CD4-positive, alpha-beta T cell (primary cell): ENCODE measurements around the gene RAB3B. TPM values are rescaled to one million over a fixed set of nuclear protein-coding genes. Genes with fewer than 3 reads are reported as not detected.

Source experiments
- ATAC-seq: fragments of 200-7000 bp; cut with Tn5 transposase; one replicate; pipeline ENCODE4 v1.10.0; 2022; ENCODE audit warnings: mild to moderate bottlenecking; ENCODE audit not compliant: poor library complexity
- CTCF ChIA-PET: fragments of 350-600 bp; sonication (Branson Sonifier 250); formaldehyde crosslinking; loops from one replicate; lab custom pipeline; 2021; ENCODE audit warnings: antibody characterized with exemption, inconsistent platforms; lab: Charles Lee
- POLR2A ChIA-PET: fragments of 350-600 bp; sonication (Branson Sonifier 250); formaldehyde crosslinking; loops from one replicate; lab custom pipeline; 2021; ENCODE audit warnings: antibody characterized with exemption, inconsistent platforms; lab: Charles Lee
- DNase-seq, 14 experiments: peaks; one replicate each; pipeline ENCODE4 v3.0.0-alpha.2; 2013 to 2020; ENCODE audit warnings: mixed read lengths in 2 of 14
- H3K27ac ChIP-seq, 2 donors: one replicate each; pipeline versions ENCODE4 v1.5.1 to v1.7.0; 2013; ENCODE audit warnings: low read length in 2 of 2, low read depth in 1 of 2, mild to moderate bottlenecking in 1 of 2
- H3K27me3 ChIP-seq, 2 experiments: 1 replicate in 1 of 2; 2 replicates in 1 of 2; pipeline versions ENCODE4 v1.6.1 to v1.7.0; 2013; ENCODE audit warnings: low read length in 2 of 2, control low read depth in 1 of 2, mild to moderate bottlenecking in 1 of 2, moderate library complexity in 1 of 2; ENCODE audit not compliant: insufficient read depth in 2 of 2, control insufficient read depth in 1 of 2
- H3K36me3 ChIP-seq: one replicate; pipeline ENCODE4 v1.6.1; 2013; ENCODE audit warnings: low read length, control low read depth; ENCODE audit not compliant: insufficient read depth
- H3K4me1 ChIP-seq: one replicate; pipeline ENCODE4 v1.6.1; 2013; ENCODE audit warnings: low read length, control low read depth; ENCODE audit not compliant: insufficient read depth
- H3K4me3 ChIP-seq: one replicate; pipeline ENCODE4 v1.5.1; 2013; ENCODE audit warnings: mild to moderate bottlenecking, low read length, moderate library complexity
- H3K9me3 ChIP-seq, 2 experiments: 1 replicate in 1 of 2; 2 replicates in 1 of 2; pipeline versions ENCODE4 v1.6.1 to v1.7.0; 2013; ENCODE audit warnings: low read length in 2 of 2, mild to moderate bottlenecking in 2 of 2, control low read depth in 1 of 2, moderate library complexity in 1 of 2; ENCODE audit not compliant: control insufficient read depth in 1 of 2, insufficient read depth in 1 of 2
- H3K27ac Mint-ChIP-seq: one replicate; pipeline ENCODE4 v1.8.0; 2020; ENCODE audit warnings: mixed read lengths
- H3K27me3 Mint-ChIP-seq: one replicate; pipeline ENCODE4 v1.8.0; 2021; ENCODE audit warnings: mixed read lengths
- H3K36me3 Mint-ChIP-seq: one replicate; pipeline ENCODE4 v1.8.0; 2021; ENCODE audit warnings: low read depth, mixed read lengths
- H3K4me1 Mint-ChIP-seq: one replicate; pipeline ENCODE4 v1.8.0; 2021; ENCODE audit warnings: low read depth, mixed read lengths
- H3K4me3 Mint-ChIP-seq: one replicate; pipeline ENCODE4 v1.8.0; 2020; ENCODE audit warnings: mild to moderate bottlenecking, mixed read lengths
- H3K9me3 Mint-ChIP-seq: one replicate; pipeline ENCODE4 v1.8.0; 2020; ENCODE audit warnings: mixed read lengths
- intact Hi-C, 2 experiments: fragments of 100-400 bp; cut with DNase I in 1 of 2; cut with micrococcal nuclease in 1 of 2; formaldehyde crosslinking; loops; one replicate each; pipeline versions ENCODE4 v1.15.1 to v1.9.0; 2023 to 2025; cut with DNase I, micrococcal nuclease
- total RNA-seq, 174 experiments: library from RNA in 2 of 174; stranded (reverse) in 2 of 174; gene quantifications; one replicate each; pipeline ENCODE4 v1.2.3 and lab custom pipeline; 2021 to 2026
- TF ChIP-seq, protein P1 (sequence below): fragments of 200-600 bp; IDR thresholded peaks from one replicate; pipeline ENCODE4 v1.8.0; 2022; ENCODE audit warnings: antibody characterized with exemption, mild to moderate bottlenecking

The RAB3B gene
- total RNA-seq, 2 experiments from 2014 or later: not detected

DNA sequence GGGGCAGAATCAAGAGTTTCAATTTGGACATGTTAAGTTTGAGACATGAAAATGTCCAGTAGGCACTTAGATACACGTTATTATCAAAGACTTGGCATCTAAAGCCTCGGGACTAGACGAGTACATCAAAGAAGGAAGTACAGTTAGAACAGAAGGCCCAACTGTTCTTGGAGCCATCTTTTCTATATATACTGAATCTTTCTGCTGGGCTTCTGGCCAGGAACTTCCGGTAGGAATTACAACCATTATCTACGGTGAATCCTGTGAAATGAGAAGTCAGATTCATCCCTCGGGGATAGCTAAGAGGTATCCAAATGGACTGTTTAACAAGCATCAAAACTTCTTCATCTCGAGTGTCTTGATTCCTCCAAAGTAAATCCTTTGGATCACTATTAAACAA is 77.6 kb downstream of the RAB3B start:
- no peak overlapping the region for H3K27ac Mint-ChIP-seq
- Histone ChIP-seq H3K27me3 (peaks cover 0 to 4% of the 10 kb centered on the region in 2 experiments), H3K36me3 (no peaks in the 10 kb centered on the region), H3K4me1 (no peaks in the 10 kb centered on the region), H3K9me3 (no peaks in the 10 kb centered on the region), H3K27ac (no peak overlapping the region), H3K4me3 (no peak overlapping the region)
- ChIA-PET CTCF (no interaction called here), POLR2A (no interaction called here)
- no peaks in the 10 kb centered on the region for H3K36me3 Mint-ChIP-seq
- H3K4me1 Mint-ChIP-seq: no peaks in the 10 kb centered on the region
- DNase-seq (no peak), ATAC-seq (no peak)
- H3K27me3 Mint-ChIP-seq: peaks cover 52% of the 10 kb centered on the region
- no peaks in the 10 kb centered on the region for H3K9me3 Mint-ChIP-seq
- TF ChIP-seq, protein P1, sequence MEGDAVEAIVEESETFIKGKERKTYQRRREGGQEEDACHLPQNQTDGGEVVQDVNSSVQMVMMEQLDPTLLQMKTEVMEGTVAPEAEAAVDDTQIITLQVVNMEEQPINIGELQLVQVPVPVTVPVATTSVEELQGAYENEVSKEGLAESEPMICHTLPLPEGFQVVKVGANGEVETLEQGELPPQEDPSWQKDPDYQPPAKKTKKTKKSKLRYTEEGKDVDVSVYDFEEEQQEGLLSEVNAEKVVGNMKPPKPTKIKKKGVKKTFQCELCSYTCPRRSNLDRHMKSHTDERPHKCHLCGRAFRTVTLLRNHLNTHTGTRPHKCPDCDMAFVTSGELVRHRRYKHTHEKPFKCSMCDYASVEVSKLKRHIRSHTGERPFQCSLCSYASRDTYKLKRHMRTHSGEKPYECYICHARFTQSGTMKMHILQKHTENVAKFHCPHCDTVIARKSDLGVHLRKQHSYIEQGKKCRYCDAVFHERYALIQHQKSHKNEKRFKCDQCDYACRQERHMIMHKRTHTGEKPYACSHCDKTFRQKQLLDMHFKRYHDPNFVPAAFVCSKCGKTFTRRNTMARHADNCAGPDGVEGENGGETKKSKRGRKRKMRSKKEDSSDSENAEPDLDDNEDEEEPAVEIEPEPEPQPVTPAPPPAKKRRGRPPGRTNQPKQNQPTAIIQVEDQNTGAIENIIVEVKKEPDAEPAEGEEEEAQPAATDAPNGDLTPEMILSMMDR: no peak
- intact Hi-C loops: no loop called here
- no peak overlapping the region for H3K4me3 Mint-ChIP-seq

DNA sequence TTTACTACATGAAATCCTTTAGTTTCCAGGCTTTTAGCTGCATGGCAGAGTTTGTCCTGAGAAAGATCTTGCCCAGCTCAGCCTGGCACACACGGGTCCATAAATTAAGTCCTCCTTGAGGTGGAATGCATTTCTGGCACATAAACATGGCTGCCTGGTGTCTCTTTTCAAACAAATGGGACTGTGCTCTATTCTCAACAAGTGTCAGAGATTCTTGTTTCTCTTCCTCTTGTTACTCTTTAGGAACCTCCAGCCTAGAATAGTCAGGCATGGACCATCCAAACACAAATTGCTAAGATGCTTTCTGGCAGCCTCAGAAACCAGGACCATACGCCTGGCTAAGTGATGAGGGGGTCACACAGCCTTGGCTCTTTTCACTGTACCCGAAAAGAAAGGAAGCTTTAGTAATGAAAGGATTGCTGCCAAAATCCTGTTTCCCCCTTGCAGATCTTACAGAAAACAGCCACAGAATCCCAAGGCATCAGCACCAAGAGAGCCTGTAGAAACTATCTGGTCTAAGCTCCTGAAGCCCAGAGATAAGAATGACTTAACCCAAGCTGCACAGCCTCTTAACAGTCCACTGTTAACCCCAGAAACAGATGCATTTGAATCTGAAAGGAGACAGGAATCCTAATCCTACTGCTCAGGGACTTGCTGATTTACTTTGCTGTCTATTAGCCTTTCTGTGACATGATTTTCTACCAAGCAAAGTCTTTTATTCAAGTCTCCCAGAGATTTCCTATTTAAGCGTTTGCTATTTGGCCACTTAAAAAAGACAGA is 80.1 kb downstream of the RAB3B start:
- no peaks in the 10 kb centered on the region for H3K36me3 Mint-ChIP-seq
- H3K9me3 Mint-ChIP-seq: no peaks in the 10 kb centered on the region
- no peak for ATAC-seq
- Histone ChIP-seq H3K27me3 (no peaks in the 10 kb centered on the region), H3K4me3 (no peak overlapping the region), H3K36me3 (no peaks in the 10 kb centered on the region), H3K4me1 (peaks cover 6% of the 10 kb centered on the region), H3K27ac (no peak overlapping the region), H3K9me3 (no peaks in the 10 kb centered on the region)
- ChIA-PET CTCF (no interaction called here), POLR2A (no interaction called here)
- intact Hi-C loops: no loop called here
- H3K4me1 Mint-ChIP-seq: no peaks in the 10 kb centered on the region
- H3K4me3 Mint-ChIP-seq: no peak overlapping the region
- DNase-seq: no peak
- TF ChIP-seq, protein P1: no peak
- H3K27ac Mint-ChIP-seq: no peak overlapping the region
- peaks cover 62% of the 10 kb centered on the region for H3K27me3 Mint-ChIP-seq

DNA sequence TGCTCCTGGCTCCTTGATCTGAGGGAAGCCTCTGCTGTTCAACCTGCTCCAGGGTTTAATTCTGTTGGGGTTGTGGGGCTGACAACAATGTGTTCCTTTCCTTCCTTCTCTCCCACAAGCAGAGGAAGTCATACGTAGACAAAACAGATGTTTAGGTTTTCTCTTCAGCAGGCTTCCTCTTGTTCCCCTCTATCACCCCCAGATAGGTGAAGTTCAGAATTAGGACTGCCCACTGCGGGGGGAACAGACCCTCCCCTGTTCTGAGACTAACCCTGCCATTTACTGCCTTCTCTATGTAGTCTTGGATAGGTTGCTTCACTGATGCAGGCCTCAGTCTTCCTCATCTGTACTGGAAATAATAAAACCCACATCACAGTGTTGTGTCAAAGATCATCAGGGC is 82.0 kb downstream of the RAB3B start:
- Histone ChIP-seq H3K27ac (no peak overlapping the region), H3K36me3 (no peaks in the 10 kb centered on the region), H3K4me3 (no peak overlapping the region), H3K27me3 (no peaks in the 10 kb centered on the region), H3K9me3 (no peaks in the 10 kb centered on the region), H3K4me1 (peaks cover 6% of the 10 kb centered on the region)
- peaks cover 55% of the 10 kb centered on the region for H3K27me3 Mint-ChIP-seq
- TF ChIP-seq, protein P1: no peak
- no peaks in the 10 kb centered on the region for H3K4me1 Mint-ChIP-seq
- no peaks in the 10 kb centered on the region for H3K36me3 Mint-ChIP-seq
- no peaks in the 10 kb centered on the region for H3K9me3 Mint-ChIP-seq
- ChIA-PET CTCF (interaction anchor here (1.4 kb wide), 1 partner anchor 46 kb away, joined by 3 read pairs; no protein-coding TSS in a partner anchor), POLR2A (no interaction called here)
- H3K27ac Mint-ChIP-seq: no peak overlapping the region
- intact Hi-C loops: no loop called here
- no peak for DNase-seq
- H3K4me3 Mint-ChIP-seq: no peak overlapping the region
- no peak for ATAC-seq
